Endothelial cell of umbilical vein (primary cell): Measurements from ENCODE around the gene GFOD1.

Source experiments
- CTCF ChIP-seq, 2 donors: IDR thresholded peaks; 1 replicate in 1 of 2; 2 replicates in 1 of 2; pipeline ENCODE4 v1.5.1; 2011; ENCODE audit warnings: low read length in 2 of 2, mild to moderate bottlenecking in 2 of 2, moderate library complexity in 2 of 2, control low read depth in 1 of 2, inconsistent platforms in 1 of 2, low read depth in 1 of 2; ENCODE audit not compliant: insufficient read depth in 1 of 2; ENCODE audit errors: extremely low read depth in 1 of 2
- MAX ChIP-seq: IDR thresholded peaks from 2 replicates; pipeline ENCODE4 v1.6.1; 2011; ENCODE audit not compliant: insufficient read depth, insufficient read length
- POLR2A ChIP-seq: IDR thresholded peaks from 2 replicates; pipeline ENCODE4 v1.6.1; 2012; ENCODE audit warnings: low read depth, mild to moderate bottlenecking, control low read depth, low read length

- TF ChIP-seq CTCF (IDR thresholded peaks at IDR 0.05; ENCODE audit: extremely low read depth in 1 of 2, insufficient read depth in 1 of 2, low read depth in 1 of 2, low read length in 2 of 2) = no peak
- TF ChIP-seq POLR2A = no peak
- no peak for TF ChIP-seq MAX
Observed at GRCh38 chr6:13479971-13480434, 7.4 kb downstream of the GFOD1 start.
